Measurements from ENCODE around the gene AHSP. TPM values are rescaled to one million over a fixed set of nuclear protein-coding genes. Genes with fewer than 3 reads are reported as not detected.
"Not testable (repeated sequence)": the region's sequence is repeated elsewhere in the genome, so short reads cannot be mapped to it uniquely, and the experiment has no call there.

Gene AHSP
- total RNA-seq, 1 experiment from 2014 or later: not detected

DNA sequence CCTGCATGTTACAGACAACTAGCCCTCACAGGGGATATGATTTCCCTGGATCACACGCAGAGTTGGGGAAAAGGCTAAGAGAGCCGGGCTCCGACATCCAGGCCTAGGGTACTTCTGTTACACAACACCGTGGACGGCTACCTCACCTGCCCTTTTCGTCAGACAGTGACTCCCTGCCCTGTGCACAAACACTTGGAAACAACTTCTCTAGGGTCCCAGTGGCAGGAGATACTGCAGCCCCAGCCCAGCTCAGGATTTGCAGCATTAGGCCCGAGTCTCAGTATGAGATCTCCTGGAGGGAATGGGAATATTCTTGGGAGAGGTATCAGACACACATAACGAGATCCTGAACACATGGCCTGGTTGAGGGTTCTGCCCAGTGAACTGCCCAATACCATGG, 27.8 kb upstream of the AHSP start:
- DNase-seq (ENCODE audit: extremely low read depth, low read depth): no peak

GRCh38 chr16:31501226-31501965, 26.3 kb upstream of the AHSP start:
- no peak for DNase-seq (ENCODE audit: extremely low read depth, low read depth)

DNA sequence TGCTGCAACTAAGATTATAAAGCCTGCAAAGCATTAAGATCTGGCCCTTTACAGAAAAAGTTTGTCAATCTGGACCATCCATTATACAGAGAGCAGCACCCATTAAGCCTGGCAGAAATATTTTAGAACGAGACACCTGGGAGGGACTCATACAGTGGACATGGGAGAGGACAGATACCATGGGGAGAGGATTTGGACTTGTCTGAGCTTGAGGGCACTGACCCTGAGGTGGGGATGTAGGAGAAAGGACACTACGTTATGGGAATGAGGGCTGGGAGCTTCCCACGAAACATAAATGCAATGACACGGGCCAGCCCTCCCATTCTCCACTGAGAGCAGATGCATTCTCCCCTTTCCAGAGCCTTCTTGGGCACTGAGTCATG, 25.7 kb upstream of the AHSP start:
- DNase-seq (ENCODE audit: extremely low read depth, low read depth): no peak

DNA sequence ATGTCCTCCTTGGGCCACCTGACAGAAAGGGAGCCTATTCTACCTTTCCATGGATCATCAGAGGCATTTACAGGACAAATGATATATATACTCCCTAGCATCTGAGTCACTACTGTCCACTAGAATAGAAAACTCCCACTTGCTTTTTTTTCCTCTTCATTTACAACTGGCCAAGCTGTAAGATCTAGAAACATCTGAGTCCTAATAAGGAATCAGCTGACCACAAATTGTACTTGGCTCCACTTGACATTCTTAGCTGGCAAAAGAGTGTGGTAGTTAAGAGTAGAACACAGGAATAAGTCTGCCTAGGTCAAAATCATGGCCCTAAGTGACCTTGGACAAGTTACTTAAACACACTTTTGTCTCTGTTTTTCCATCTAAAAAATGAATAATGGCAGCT, 24.7 kb upstream of the AHSP start:
- no peak for DNase-seq (ENCODE audit: extremely low read depth, low read depth)

GRCh38 chr16:31503555-31503954, 24.1 kb upstream of the AHSP start:
- not testable (repeated sequence) for DNase-seq (ENCODE audit: extremely low read depth, low read depth)

GRCh38 chr16:31504159-31504558, 23.5 kb upstream of the AHSP start:
- no peak for DNase-seq (ENCODE audit: extremely low read depth, low read depth)

GRCh38 chr16:31505483-31505882, 22.2 kb upstream of the AHSP start:
- no peak for DNase-seq (ENCODE audit: extremely low read depth, low read depth)

DNA sequence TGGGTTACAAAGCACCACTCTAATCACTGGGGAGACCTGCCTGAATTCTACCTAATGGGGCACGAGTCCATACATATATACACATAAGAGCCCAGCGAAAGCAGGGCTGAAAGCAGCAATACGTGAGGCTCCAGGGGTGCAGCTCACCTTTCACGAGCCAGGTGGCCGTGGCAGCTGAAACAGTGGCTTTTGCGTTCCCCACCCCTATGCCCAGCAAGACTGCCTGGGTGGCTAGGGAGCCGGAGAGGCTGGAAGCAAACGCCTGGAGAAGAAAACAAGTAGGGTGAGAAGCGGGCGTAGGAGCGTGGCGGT, 20.1 kb upstream of the AHSP start:
- DNase-seq (ENCODE audit: extremely low read depth, low read depth): no peak

DNA sequence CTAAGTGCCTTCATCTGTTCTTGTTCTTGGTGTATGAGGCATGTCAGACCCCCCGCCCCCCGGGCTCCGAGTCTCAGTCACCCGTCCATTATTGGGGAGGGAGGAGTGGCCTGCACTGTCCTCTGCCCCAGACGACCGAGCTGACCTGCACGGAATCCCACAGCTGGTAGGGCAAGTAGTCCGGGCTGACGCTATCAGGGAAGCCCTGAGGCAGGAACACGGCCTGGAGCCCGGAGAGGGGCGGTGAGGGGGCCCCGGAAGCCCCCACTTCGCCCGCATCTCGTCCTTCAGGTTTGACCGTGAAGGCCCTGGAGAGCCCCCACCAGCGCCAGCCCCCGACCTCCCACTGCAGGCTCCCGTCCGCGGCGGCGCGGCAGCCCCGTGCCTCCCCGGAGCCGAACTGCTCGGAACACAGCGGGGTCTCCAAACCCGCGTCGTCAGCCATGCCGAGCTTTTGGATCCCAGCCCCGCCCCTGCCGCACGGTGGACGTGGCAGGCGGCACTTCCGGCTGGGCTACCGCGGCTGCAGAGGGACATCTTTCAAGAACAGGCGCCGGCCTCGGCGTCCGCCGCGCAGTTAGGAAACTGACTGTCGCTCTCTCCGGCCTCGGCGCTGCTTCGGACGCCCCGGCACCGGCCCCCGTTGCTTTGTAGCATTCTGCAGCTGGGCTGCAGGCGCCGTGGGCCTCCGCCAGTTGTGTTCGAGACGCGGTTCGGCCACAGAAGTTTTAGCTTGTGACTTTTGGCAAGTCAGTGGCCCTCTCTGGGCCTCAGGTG, 19.6 kb upstream of the AHSP start, which contains the start of gene RUSF1:
Gene RUSF1, minus strand, starts transcription at position 463 of the 777 bp plus-strand sequence. Its CDS starts 18 bp downstream, at position 445.
- peak; percentile 84 for DNase-seq (ENCODE audit: extremely low read depth, low read depth)

GRCh38 chr16:31508706-31509195, 18.9 kb upstream of the AHSP start:
- DNase-seq (ENCODE audit: extremely low read depth, low read depth): peak; percentile 9

- no peak for DNase-seq (ENCODE audit: extremely low read depth, low read depth)
Observed at GRCh38 chr16:31513126-31513525, 14.6 kb upstream of the AHSP start.

- no peak for DNase-seq (ENCODE audit: extremely low read depth, low read depth)
Observed at GRCh38 chr16:31513884-31514283, 13.8 kb upstream of the AHSP start.

DNA sequence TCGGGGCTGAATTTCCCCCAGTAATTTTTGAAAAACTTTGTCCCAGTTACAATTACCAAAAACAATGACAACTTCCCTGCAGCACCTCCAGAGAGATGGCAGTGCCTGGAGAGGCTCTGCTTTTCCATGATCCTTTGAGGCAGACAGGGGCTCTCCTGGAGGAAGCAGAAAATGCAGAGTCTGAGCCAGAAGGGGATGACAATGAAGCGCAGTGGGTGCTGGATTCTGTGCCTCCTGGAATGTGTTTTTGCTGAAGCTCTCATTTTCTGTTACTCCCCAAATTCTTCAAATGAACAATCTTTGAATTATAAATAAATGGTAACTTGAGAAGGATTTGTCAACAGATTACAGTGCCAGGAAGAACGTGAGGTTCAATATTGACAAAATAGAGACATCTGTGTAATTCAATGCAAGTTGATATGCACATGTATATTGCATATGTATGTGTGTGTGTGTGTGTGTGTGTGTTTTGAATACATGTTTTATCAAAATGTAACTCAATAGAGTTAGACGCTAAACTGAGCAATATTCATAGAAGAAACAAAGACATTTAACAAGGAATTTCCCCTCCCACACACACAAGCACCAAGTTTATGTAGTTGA, 9.8 kb upstream of the AHSP start:
- DNase-seq (ENCODE audit: extremely low read depth, low read depth): no peak

GRCh38 chr16:31519759-31520431, 7.8 kb upstream of the AHSP start:
- no peak for DNase-seq (ENCODE audit: extremely low read depth, low read depth)

DNA sequence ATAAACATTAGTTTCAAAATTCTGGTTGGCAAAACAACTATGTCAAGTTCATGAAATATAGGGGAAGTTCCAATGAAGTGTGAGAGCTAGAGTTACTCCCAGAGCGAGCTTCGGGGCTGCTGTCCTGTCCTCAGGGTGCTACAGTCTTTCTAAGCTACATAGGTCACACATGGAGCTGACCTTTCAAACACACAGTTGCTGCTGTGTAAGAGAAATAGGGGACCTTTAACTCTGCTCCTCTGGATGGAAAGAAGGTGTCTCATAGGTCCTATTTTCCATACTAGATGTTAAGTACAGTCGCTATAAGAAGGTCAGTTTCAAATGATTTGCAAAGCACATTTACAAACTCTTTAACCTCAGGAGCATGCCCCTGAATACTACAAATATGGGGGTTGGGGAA, 6.3 kb upstream of the AHSP start:
- DNase-seq (ENCODE audit: extremely low read depth, low read depth): no peak

GRCh38 chr16:31522071-31522470, 5.6 kb upstream of the AHSP start:
- DNase-seq (ENCODE audit: extremely low read depth, low read depth): no peak

GRCh38 chr16:31523768-31524167, 3.9 kb upstream of the AHSP start:
- DNase-seq (ENCODE audit: extremely low read depth, low read depth): not testable (repeated sequence)

DNA sequence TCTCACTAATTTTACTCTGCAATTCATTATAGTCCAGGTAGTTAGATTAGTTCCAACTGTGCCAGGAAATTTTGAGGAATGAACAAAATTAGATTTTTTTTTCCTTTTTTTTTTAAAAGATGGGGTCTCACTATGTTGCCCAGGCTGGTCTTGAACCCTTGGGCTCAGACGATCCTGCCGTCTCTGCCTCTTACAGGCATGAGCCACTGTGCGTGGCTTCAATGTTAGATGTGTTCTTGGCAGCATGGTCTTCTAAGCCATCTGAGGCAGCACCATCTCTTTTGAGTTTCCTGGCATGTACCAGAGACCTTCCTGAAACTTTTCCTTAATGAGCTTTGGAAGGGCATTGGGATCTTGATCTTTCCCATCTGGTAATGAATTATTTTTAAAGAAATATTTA, 2.6 kb upstream of the AHSP start:
- no peak for DNase-seq (ENCODE audit: extremely low read depth, low read depth)

GRCh38 chr16:31528523-31529107, 915 bp downstream of the AHSP start:
- DNase-seq (ENCODE audit: extremely low read depth, low read depth): no peak

DNA sequence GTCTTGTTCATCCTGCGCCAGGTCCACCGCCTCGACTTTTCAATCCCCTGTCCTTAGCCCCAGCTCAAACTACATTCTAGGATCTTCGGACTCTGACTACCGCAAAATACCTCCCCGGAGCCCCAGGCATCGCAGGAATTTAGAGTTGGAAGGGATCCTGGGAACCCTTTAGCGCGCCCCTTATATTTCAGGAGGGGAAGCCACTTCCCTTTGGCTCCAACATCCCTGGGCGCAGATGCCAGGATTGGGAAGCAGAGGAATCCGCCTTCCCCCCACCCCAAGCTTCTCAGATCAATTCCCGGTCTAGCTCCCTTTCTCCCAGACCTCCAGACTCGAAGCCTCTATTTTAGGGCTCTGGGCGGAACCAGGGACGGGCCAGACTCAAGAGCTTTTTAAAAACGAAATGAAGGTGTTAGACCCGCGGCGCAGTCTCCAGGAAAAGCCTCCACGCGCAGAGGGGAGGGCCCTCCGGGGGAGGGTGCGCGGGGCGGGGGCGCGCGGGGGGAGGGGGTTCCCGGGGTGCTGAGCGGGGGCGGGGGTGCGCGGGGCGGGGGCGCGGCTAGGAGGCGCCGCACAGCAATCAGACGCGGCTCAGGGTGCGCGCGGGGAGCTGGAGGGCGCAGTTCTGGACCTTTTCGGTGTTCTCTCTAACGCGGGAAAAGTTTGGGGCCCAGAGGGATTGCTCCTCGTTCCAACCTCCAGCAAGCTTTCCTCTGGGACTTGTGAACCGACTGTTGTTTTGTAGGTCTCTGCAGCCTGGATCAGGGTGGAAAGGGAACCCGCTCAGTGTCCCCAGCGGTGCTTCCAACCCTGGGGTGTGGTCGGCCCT, 1.6 kb downstream of the AHSP start:
- no peak for DNase-seq (ENCODE audit: extremely low read depth, low read depth)
